ENCODE results near the gene PHEX.

PHEX gene

DNA sequence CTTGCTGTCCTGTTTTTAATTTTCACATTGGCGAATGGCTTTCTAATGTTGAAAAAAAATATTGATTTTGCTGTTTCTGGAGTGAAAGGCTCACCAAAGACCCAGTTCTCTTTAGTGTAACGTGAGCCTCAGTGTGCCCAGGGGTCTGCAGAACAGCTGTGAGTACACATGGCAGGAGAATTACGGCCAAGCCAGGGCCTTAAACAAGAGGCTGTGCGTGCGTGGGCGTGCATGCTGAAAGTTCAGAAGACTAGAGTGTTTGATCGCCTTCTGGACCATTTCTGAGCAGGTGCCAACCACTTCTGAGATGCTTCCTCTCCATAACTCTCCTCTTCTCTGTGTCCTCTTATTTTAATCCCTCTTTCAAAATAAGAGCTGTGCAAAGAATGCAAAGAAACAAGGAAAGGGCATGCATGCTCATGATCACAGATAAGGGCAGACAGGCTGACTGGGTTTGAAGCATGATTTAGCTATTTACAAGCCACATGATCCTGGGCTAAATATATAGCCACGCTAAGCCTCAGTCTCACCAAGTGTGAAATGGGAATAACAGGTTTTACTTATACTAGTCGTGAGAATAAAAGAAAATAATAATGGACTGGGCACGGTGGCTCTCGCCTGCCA lies 9.9 kb downstream of the PHEX start:
- no peak for DNase-seq

DNA sequence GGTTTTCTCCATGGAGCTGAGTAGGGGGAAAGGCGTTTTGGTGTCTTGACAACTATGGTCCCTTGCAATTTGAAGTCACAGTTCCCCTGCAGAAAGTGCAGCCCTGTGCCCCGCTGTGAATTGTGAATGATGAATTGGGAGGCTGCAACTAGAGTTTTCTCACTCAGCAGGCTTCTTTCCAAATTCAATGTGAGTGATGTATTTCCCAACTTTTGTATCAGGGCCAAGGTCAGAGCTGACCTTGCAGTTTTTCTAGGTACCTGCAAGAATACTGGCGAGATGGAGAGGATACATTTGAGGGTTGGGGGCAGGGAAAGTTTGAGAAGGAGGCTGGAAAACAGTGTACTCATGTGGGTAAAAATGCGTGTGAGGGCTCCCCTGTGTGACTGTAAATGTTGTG lies 11.7 kb downstream of the PHEX start:
- DNase-seq: no peak

DNA sequence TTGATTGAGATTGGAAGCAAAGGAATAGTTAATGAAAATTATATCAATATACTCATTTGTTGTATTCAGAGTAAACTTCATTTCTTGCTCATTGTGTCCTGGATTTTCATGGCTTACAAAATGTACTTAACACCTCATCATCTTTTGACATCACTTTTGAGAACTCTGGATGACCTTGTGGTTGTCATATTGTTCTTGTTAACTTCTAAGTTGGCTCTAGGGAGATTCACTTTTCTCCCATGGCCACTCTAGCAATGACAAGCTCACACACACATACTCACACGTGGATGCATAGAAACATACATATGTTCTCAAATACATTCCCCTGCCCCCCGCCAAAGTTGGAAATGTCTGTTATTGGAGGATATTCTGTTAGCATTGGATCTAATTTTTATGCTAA lies 15.3 kb downstream of the PHEX start:
- DNase-seq: no peak

DNA sequence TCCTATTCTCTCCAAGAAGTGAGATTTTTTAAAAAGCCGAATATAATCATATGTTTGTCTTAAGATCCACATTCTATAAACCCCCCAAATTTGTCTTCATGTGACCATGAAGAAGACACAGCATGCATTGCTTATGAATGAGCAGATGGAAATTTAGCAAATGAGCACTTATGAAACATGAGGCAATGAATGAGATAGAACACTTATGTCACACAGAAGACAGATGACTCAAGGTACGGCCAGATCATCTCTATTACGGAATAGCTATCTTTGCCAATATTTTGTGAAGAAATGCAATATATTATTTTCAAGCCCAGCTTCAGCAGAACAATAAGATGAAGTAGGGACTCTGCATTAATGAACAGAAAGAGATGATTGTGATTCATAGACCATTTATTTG lies 21.4 kb downstream of the PHEX start:
- no peak for DNase-seq

DNA sequence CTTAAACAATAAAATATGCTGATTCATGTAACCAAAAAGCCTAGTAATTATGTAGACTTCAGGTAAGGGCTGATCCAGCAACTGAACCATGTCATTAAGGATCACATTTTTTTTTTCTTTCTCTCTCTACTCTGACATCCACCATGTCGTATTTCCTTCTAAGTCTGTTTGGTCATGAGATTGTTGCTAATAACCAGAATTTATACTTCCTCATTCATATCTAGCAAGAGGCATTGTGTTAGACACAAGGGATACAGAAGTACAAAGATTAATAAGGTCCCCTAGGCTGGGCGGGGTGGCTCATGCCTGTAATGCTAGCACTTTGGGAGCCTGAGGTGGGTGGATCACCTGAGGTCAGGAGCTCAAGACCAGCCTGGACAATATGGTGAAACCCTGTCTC lies 24.1 kb downstream of the PHEX start:
- DNase-seq: no peak

DNA sequence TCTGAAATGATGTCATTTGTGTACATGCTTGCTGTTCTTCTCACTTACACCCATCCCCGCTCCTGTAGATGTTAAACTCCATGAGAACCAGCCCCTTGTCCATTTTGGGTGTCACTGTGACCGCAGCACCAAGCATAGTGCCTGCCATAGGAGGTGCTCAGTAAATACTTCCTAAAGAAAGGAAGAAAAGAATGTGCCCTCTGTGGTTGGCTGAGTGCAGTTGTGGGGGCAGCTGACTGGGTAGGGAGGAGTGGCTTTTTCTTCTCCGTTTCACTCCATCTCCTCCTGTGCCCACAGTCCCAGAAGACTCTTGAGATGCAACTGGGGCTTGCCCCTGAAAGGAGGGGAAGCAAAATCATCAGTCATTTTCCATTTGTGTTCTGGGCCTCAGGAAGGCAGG lies 25.5 kb downstream of the PHEX start:
- DNase-seq: no peak

DNA sequence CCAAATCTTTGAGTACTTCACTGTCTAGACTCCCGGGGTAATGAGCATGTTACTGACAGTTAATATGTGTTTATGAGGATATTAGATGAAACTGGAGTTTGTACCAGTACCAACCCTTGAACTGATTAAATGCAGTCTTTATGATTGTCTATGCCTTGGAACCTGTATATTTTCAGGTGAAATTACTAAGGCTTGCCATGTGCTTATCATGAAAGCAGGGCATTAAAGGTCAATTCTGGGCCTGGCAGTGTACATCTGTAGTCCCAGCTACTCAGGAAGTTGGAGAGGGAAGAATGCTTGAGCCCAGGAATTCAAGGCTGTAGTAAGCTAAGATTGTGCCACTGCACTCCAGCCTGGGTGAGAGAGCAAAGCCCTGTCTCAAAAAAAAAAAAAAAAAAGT lies 27.6 kb downstream of the PHEX start:
- DNase-seq: no peak

DNA sequence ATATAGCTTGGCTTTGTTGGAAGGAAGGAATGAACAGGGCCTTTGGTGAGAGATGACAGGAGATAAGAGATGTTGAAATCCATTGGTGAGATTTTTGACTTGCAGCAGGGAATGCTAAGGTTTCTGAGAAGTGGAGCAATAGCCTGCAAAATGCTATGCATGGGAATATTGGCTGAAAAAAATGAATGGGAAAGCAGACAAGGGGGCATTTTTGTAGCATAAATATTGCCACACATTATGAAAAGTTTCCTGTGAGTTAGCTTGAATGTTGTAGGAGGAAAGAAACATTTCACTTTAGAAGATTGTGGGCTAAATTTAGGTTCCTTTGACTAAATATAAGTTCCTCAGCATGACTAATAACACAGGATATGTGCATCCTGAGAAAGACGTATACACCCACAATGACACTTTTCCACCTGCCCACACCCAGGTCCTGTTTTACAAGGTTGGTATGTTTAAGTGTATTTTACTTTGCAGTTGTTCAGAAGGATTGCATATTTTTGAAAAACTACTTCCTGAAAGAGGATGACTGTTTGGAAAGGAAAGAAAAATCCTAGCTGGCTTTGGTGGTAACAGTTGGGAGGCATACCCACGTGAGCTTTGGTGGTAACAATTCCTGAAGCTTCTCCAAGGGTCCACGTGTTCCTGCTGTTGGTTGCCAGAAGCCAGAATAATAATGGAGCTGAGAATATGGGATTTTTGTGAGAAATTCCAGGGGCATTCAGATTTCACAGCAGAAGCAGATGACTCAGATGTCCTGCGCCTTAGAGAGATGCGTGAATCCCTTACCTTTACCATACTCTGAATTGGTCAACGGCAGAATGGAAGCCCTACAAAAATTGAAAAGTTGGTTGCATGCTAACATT lies 28.5 kb downstream of the PHEX start:
- no peak for DNase-seq

DNA sequence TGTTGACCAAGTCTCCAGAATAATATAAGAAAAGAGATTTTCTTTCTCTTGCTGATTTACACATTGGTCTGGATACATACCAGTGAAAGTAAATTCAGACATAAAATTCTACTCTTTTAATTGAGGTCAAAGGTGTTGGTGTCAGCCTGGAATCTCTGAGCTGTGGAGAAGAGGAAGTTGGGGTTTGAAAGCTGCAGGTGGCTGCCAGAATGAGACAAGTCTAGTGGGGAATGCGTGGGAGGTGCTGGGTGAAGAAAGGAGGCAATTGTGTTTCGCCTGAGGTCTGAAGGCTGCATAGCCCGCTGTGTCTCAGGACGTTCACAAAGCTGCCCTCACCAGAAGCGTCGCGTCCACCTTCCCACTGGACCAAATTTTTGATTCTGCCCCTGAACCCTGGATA lies 31.2 kb downstream of the PHEX start:
- DNase-seq: peak; percentile 9

DNA sequence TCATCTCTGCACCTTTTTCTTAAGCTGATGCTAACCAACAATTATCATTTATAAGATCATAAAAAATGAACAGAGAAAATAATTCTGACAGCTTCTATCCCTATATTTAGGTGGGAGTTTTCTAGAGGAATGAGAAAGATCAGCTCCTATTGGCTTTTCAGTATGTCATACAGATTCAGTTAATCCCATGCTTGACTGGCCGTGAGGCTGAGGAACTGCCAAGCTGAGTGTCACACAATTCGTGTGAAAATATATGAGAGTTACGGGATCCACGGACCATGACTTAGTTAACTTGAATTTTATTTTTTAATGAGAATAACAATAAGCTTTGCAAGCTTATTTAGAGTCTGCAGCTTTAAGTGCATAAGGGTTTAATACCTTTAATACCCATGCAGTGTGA lies 37.5 kb downstream of the PHEX start:
- no peak for DNase-seq

DNA sequence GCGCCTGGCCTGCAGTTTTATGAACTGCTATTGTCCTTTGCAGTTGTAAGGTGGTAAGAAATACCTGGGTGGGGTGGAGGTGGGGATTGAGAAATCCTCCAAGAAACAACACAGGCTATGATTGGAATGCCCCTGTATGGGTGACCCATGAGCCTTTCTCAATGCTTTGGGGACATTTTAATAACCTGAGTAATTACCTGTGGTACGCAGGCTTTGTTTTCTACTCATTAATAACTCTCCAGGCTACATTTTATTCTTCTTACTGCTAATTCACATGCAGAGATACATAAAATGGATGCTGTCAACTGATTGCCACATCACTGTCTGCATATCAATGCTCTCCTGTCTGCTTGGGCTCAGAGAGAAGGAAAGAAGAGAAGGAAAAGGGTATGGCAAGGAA lies 41.8 kb downstream of the PHEX start:
- no peak for DNase-seq

DNA sequence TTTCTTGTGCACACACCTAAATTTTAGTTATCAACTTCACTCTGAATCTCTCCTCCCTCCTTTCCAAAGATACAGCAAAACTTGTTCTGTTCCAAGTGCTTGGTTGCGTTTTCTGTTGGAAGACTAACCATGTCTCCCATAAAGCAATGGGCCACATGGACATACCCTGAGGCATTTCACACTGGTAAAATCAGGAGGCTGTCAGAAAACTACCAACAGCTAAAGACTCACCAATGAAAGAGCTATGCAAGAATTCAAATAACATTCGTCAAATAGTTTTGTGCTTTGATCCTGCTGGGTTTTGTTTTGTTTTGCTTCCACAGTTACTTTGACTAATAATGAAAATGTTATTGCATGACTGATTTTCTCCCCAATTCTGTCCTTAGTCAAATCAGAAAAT lies 46.0 kb downstream of the PHEX start:
- DNase-seq: no peak

DNA sequence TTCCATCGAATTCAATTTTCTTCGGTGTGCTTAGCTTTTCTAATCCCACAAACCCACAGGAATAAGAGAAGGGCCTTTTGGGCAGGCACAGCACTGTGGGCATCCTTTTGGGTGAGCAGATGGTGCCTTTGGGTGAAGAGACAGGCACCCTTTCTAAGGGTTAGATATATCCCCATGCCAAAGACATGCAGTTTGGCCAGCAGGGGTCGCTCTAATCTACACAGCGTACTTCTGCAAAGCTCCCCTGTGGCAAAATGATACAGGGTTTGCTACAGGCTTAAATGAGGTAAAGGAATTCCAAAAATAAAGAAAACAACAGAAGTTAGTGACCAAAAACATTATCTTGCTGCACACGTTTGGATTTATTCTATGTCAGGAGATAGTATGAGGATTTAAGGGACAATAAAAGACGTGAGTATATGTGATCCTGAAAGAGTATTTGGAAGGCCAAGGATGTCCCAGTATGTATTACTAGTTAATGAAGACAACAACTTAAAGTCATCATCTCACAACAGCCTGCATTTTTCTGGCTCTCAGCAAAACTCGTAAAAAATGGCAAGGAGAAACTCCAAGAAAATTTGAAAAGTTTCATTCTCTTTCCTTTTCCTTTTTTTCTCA lies 49.5 kb downstream of the PHEX start:
- peak; percentile 61 for DNase-seq

DNA sequence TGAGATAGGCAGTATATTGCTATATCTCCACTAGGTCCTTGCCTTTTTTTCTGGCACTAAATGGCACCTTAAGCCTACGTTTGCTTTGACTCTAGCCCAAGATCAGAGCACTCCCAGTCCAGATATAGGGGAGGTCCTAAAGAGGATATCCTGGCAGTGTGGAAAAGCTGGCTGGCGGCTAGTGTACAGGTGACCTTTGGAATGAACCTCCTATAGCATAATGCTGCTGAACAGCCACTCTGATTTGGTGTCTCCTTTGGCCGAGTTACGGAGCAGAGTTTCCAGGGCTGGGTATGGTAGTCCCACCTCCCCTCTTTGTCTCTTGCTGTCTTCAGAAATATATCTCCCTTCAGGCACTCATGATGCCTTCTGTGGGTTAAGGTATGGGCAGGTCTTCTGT lies 53.9 kb downstream of the PHEX start:
- DNase-seq: no peak

DNA sequence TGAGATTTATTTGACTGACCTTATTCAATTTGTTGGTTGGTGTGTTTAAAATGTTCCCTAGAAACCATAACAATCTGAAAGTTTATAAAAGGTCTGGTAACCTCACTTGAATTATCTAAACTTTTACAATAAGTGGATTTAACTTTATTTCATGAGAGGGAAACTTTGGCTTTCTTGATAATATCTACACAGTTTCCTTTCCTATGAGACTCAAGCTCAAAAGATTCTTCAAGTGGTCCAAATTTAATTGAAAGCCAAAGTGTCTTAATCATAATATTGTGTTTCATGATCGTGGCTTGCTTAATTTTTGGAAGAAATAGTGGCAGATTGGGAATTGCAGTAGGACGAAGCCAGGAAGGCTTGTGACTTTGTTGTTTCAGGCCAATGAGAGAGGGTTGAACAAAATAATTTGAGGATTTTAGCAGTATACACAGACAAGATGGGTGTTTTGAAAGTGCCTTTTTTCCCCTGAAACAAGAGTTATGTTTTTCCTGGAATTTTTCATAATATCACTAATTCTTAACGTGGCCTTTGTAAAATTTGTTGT lies 55.0 kb downstream of the PHEX start:
- DNase-seq: no peak

DNA sequence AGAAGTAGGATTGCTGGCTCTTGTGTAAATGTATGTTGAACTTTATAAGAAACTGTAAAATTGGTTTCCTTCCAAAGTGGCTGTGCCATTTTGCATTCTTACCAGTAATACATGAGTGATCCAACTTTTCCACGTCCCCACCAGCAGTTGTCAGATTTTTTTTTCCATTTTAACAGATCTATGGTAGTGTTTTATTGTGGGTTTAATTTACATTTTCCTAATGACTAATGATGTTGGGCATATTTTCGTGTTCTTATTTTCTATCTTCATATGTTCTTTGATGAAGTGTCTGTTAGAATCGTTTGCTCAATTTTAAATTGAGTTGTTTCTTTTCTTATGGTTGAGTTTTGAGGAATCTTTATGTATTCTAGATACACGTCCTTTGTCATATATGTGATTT lies 56.2 kb downstream of the PHEX start:
- no peak for DNase-seq

DNA sequence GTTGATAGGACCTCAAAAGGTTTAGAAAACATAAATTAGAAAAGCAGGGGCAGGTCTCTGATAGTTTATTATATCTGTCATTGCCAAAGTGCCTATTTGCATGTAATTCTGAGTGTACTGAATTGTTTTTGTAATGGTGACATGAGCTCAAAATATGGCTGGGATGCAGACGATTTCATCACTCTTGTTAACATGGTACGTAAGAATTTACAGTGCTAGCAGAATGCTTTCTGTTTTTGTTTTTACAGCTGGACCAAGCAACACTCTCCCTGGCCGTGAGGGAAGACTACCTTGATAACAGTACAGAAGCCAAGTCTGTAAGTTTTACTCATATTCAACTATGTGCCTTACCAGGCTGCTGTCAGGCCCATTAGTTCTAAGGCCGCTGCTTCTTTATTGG lies 58.1 kb downstream of the PHEX start:
- no peak for DNase-seq

DNA sequence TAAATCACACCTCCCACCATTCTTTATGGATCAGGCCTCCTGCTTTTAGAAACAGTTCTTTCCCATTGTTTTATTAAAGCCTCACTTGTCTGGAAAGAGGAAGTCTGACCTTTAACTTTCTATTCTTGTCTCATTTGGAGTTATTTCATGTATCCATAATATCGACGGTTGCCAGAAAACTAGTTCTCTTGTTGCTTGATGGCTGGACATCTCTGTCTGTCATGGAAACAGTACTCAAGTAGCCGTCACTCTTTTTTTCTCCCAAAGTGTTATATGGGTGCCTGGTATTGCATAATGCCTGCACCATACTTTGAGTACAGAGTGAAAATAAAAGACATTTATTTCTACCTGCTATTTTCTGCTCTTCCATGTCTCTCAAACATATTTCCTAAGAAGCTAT lies 61.4 kb downstream of the PHEX start:
- no peak for DNase-seq

DNA sequence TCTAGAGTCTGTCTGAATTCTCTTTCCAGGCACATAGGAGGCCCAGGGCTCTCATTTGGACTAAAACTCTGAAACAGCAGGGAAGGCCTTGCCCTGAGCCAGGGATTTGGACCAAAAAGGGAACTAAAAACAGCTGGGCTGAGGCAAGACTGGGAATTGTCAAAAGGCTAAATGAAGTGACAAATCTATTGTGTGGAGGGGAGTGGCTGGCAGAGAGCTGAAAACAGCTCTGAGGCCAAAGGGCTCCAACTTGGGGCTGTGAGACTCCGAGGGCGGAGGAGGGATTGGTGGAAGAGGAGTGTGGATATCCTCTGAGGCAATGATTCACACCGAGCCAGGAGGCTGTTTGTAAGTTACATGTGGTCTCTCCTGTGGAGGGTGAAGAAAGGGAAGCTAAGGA lies 63.2 kb downstream of the PHEX start:
- no peak for DNase-seq

DNA sequence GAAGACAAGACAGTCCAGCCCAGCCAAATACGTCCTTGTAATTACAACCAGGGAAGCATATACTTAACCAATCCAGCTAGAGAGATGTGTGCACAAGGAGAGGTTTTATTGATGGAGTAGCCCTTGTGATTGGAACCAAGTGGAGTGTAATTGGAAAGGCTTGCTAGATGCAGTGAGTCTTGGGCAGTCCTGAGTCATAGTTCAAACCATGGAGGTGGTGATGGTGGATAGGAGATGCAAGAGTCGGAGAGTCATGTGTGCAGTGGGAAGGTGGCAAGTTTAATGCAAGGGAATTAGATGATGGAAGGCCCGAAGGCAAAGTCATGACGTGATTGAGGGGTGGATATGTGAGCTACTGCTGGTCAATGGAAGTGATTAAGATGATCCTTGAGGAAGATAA lies 63.7 kb downstream of the PHEX start:
- DNase-seq: no peak

DNA sequence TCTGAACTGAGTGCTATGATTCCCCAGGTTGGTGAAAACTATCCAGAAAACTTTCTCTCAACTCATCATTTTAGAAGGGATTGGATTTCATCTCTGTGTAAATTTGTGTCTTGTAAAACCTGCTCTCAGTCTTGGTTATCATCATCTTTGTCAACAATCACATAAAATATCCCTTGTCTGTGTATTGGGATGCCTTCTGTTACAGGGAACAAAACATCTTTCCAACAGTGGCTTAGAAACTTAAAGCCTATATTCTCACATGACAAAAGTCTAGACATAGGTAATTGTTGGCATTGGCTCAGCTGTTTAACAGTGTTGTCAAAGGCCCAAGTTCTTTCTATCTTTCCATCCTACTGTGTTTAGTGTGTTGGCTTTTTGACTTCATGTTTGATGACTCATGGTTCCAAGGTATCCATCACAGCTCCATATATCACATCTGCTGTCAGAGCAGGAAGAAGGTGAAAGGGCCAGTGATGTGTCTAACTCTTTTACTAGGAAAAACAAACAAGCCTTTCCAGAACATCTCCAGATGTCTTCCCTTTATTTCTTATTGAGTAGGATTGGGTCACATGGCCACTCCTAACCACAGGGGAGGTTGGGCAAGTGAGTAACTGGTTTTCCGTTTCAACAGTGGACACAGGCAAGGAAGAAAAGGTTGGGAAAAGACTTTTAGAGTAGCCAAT lies 65.0 kb downstream of the PHEX start:
- no peak for DNase-seq

DNA sequence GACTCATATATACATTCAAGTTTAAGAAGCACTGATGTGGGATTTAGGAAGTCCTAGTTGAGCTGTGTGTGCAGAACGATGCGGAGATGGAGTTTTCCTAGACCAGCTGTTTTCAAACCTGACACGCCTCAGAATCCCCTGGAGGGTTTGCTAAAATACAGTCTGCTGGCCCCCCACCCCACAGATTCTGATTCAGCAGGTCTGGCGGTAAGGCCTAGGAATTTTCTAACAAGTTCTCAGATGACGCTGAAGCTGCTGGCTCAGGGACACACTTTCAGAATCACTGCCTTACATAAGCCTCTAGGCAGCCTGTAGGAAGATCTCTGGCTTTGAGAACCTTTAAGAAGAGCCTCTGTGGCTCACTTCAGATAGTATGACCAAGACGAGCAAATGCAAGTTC lies 73.1 kb downstream of the PHEX start:
- no peak for DNase-seq

DNA sequence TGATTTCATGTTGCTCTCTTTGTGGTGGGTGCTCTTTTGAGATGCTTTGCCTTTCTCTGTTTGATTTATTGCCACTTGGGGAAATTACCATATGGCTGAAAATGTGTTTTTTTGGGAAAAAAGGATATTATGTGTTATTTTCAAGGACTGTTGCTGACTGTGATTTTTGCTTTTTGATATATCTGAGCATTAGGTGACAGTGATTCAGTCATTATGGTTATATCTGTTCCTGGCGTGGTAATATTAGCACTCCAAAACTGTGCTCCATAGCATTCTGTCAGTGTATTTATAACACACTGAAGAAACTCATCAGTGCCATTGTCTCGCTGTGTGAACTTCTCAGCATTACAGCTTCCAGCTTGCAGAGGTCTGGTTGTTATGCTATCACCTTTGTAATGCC lies 73.8 kb downstream of the PHEX start:
- DNase-seq: no peak

DNA sequence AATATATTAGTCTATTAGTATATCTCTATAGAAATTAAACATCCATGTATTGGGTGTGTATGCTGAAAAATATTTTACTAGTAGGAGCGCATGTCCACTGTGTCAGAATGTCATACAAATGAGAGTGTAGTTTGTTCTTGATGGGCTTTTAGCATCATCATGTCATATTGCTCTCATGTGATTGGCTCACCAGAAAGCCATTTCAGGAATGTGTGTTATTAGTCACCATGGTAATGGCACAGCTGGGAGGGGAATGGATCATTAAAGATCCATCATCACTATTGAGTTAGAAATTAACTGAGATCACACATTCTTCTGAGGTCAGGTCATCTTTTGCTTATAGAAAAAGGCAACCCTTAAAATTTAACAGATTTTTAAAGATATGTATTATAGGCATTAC lies 77.3 kb downstream of the PHEX start:
- DNase-seq: no peak

Data from hematopoietic multipotent progenitor cell treated with erythropoietin and hydrocortisone succinate and interleukin-3 and kit ligand, for 6 days (in vitro differentiated cells).